ENCODE data around the gene MNT.

MNT gene

DNA sequence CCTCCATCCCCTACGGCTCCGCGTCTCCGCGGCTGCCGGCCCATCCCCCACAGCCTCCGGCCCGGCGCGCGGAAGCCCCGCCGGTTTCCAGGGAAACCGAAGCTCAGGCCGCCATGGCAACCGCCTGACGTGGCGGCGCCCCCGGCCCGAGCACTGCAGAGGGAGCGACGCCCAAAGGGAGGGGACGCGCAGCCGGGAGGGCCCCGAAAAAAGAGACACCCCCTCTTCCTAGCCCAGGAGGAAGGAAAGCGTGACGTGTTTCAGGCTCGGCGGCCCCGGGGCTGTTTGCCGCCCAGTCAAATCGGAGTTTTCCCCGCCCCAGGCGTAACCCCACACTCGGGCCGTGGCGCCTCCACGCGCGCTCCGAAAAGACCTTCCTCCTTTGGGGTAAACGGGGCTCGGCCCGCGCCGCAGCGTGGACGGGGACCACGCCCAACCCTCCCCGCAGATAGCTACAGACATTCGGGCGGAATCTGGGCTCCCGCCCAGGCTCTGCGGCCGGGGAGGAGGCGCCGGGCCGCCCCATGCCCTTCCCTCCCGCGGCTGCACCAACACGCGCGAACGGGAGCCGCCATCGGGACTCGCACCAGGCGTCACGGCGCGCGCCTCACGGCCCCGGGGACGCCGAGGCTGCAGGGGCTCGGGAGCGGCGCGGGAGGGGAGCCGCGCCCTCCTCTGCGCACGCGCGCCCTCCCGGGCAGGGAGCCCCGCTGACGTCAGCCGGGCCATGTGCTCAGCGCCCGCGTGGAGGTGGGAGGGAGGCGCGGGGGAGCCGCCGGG lies 7.5 kb downstream of the MNT start:
- peak overlapping the region; percentile 43 for H3K4me3 ChIP-seq (replicated peaks; ENCODE audit: insufficient read depth, low read length)
- no peaks in the 10 kb centered on the region for H3K27me3 ChIP-seq (ENCODE audit: insufficient read depth, poor library complexity, severe bottlenecking)
- DNase-seq (ENCODE audit: low read depth in 1 of 2, low spot score in 1 of 2): peak; percentile 60 to 64
- H3K27ac ChIP-seq (replicated peaks): peak overlapping the region; percentile 99
- peak; percentile 34; the same call in 1 of the 2 replicates for TF ChIP-seq POLR2AphosphoS5 (IDR thresholded peaks at IDR 0.05; ENCODE audit: low read depth)
- no peak for TF ChIP-seq SPI1 (IDR thresholded peaks at IDR 0.05; ENCODE audit: borderline replicate concordance, low read depth)

- H3K4me3 ChIP-seq (replicated peaks; ENCODE audit: insufficient read depth, low read length): peak overlapping the region; percentile 43
- H3K27me3 ChIP-seq (ENCODE audit: insufficient read depth, poor library complexity, severe bottlenecking): no peaks in the 10 kb centered on the region
- DNase-seq (ENCODE audit: low read depth in 1 of 2, low spot score in 1 of 2): peak; percentile 83 to 97
Observed at GRCh38 chr17:2392252-2393173, 8.3 kb downstream of the MNT start.

DNA sequence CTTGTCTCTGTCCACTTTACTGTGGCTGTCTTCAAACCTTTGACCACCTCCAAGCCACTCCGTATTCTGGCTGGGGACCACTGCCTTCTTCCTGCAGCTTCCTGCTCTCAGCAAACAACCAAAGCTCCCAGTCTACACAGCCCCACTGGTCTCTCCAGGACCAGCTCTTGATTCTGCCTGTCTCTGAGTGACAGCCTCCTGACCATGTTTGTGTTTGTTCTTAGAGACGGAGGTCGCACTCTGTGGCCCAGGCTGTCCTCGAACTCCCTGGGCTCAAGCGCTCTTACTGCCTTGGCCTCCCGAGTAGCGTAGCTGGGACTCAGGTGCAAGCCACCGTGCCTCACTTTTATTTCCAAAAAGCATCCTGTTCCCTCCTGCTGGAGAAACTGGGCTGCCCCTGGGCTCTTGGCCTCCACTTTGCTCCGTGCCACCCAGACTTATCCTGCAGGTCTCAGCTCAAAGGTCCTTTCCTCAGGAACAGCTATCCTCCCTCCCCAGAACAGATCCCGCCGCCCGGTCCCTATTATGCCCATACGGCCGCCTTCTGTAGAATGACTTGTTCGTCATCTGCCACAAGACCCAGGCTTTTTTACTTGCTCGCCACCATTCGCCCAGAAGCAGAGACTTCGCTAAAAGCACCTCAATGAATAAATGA lies 9.1 kb downstream of the MNT start:
- H3K27ac ChIP-seq (replicated peaks): peak overlapping the region; percentile 99
- no peaks in the 10 kb centered on the region for H3K27me3 ChIP-seq (ENCODE audit: insufficient read depth, poor library complexity, severe bottlenecking)
- peak overlapping the region; percentile 35 for H3K4me3 ChIP-seq (replicated peaks; ENCODE audit: insufficient read depth, low read length)
- TF ChIP-seq POLR2AphosphoS5 (IDR thresholded peaks at IDR 0.05; ENCODE audit: low read depth) (no peak), SPI1 (IDR thresholded peaks at IDR 0.05; ENCODE audit: borderline replicate concordance, low read depth) (no peak)
- DNase-seq (ENCODE audit: low read depth in 1 of 2, low spot score in 1 of 2): no peak

More at GRCh38 chr17:2392252-2393173, 8.3 kb downstream of the MNT start:
- TF ChIP-seq, protein P1, sequence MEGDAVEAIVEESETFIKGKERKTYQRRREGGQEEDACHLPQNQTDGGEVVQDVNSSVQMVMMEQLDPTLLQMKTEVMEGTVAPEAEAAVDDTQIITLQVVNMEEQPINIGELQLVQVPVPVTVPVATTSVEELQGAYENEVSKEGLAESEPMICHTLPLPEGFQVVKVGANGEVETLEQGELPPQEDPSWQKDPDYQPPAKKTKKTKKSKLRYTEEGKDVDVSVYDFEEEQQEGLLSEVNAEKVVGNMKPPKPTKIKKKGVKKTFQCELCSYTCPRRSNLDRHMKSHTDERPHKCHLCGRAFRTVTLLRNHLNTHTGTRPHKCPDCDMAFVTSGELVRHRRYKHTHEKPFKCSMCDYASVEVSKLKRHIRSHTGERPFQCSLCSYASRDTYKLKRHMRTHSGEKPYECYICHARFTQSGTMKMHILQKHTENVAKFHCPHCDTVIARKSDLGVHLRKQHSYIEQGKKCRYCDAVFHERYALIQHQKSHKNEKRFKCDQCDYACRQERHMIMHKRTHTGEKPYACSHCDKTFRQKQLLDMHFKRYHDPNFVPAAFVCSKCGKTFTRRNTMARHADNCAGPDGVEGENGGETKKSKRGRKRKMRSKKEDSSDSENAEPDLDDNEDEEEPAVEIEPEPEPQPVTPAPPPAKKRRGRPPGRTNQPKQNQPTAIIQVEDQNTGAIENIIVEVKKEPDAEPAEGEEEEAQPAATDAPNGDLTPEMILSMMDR (IDR thresholded peaks at IDR 0.05; ENCODE audit: insufficient read depth, low read length): no peak
- TF ChIP-seq SPI1 (IDR thresholded peaks at IDR 0.05; ENCODE audit: borderline replicate concordance, low read depth) (peak; percentile 87), GABPA (IDR thresholded peaks at IDR 0.05; ENCODE audit: low read depth) (no peak)
- H3K27ac ChIP-seq (replicated peaks): peak overlapping the region; percentile 99

- no peaks in the 10 kb centered on the region for H3K27me3 ChIP-seq (ENCODE audit: insufficient read depth, poor library complexity, severe bottlenecking)
- no peak for DNase-seq (ENCODE audit: low read depth in 1 of 2, low spot score in 1 of 2)
- no peak overlapping the region for H3K4me3 ChIP-seq (replicated peaks; ENCODE audit: insufficient read depth, low read length)
- no peak overlapping the region for H3K27ac ChIP-seq (replicated peaks)
- TF ChIP-seq, protein P1 (IDR thresholded peaks at IDR 0.05; ENCODE audit: insufficient read depth, low read length): no peak
- no peak for TF ChIP-seq REST (IDR thresholded peaks at IDR 0.05; ENCODE audit: insufficient replicate concordance, low read depth)
- TF ChIP-seq GABPA (IDR thresholded peaks at IDR 0.05; ENCODE audit: low read depth): no peak
- TF ChIP-seq SPI1 (IDR thresholded peaks at IDR 0.05; ENCODE audit: borderline replicate concordance, low read depth): no peak
- TF ChIP-seq POLR2AphosphoS5 (IDR thresholded peaks at IDR 0.05; ENCODE audit: low read depth): no peak
Observed at GRCh38 chr17:2390199-2390836, 10.5 kb downstream of the MNT start.

DNA sequence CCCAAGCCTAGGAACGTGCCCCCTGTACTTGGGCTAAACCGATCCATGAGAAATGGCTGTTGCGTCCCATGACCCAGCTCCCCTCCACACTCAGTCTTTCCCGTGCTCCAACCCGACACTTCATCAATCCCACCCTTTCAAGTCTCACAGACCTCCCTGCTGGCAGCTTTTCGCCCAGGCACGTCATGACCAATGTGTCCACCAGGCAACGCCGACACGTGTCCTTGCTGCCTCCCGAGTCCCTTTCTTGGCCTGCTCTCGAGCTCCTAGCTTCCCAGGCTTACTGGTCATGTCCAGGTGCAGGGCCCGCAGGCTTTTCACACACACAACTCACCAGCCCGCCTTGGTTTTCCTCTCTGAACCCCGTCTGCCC lies 12.2 kb downstream of the MNT start:
- Histone ChIP-seq H3K4me3 (replicated peaks; ENCODE audit: insufficient read depth, low read length) (no peak overlapping the region), H3K27ac (replicated peaks) (no peak overlapping the region), H3K27me3 (ENCODE audit: insufficient read depth, poor library complexity, severe bottlenecking) (no peaks in the 10 kb centered on the region)
- DNase-seq (ENCODE audit: low read depth in 1 of 2, low spot score in 1 of 2): no peak
- TF ChIP-seq REST (IDR thresholded peaks at IDR 0.05; ENCODE audit: insufficient replicate concordance, low read depth): no peak
